Coronary artery (tissue), 2 donors: Measurements from ENCODE around the gene SLCO2B1.

Experiments used
- DNase-seq: peaks from one replicate; pipeline ENCODE4 v3.0.0-alpha.2; 2017; ENCODE audit warnings: low spot score
- H3K27ac ChIP-seq, 2 donors: fragments of 200-600 bp; sonication (generic); one replicate each; pipeline ENCODE4 v1.5.1; 2016 to 2019
- H3K4me3 ChIP-seq: fragments of 200-600 bp; sonication (generic); 2 replicates; pipeline ENCODE4 v1.5.1; 2016; ENCODE audit warnings: mild to moderate bottlenecking, moderate library complexity
- TF ChIP-seq, protein P1 (sequence below): fragments of 200-600 bp; sonication (generic); IDR thresholded peaks from one replicate; pipeline ENCODE4 v1.5.1; 2019; ENCODE audit warnings: antibody characterized with exemption

The SLCO2B1 gene

DNA sequence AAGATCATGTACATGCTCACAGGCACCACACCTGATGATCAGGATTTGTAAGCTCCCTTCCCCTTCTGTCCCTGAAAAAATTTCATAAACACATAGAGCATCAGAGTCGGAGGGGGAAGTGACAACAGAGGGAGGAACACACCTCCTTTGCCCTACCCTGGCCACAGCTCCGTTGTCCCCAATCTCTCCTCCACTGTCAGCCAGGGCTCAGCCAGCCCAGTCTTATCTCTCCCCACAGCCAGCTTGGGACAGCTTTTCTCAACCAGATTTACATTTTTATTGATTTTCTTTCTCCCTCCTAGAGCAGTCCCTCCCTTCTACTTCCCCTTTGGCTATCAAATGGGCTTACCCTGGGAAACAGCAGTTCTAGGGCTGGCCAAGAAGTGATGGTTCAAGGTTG, 57.5 kb downstream of the SLCO2B1 start:
- TF ChIP-seq, protein P1, sequence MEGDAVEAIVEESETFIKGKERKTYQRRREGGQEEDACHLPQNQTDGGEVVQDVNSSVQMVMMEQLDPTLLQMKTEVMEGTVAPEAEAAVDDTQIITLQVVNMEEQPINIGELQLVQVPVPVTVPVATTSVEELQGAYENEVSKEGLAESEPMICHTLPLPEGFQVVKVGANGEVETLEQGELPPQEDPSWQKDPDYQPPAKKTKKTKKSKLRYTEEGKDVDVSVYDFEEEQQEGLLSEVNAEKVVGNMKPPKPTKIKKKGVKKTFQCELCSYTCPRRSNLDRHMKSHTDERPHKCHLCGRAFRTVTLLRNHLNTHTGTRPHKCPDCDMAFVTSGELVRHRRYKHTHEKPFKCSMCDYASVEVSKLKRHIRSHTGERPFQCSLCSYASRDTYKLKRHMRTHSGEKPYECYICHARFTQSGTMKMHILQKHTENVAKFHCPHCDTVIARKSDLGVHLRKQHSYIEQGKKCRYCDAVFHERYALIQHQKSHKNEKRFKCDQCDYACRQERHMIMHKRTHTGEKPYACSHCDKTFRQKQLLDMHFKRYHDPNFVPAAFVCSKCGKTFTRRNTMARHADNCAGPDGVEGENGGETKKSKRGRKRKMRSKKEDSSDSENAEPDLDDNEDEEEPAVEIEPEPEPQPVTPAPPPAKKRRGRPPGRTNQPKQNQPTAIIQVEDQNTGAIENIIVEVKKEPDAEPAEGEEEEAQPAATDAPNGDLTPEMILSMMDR = no peak
- Histone ChIP-seq H3K27ac (no peak overlapping the region), H3K4me3 (no peak overlapping the region)
- no peak for DNase-seq

DNA sequence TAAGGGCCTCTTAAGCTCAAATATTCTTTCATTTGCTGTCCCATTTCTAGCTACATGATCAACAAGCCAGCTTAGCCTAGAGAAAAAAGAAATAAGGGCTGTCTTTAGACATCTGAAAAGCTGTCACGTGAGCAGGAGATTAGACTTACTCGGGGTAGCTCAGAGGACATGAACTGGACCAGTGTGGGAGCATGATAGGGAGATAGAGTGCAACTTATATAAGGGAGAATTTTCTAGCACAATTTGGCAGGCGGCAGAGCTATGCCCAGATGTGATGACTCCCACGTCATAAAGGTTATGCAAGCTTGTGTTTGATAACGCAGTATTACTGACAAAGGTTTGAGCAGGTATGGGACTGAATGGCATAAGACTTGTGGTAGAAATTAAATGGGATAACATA, 61.5 kb downstream of the SLCO2B1 start:
- TF ChIP-seq, protein P1 = no peak
- Histone ChIP-seq H3K4me3 (no peak overlapping the region), H3K27ac (no peak overlapping the region)
- no peak for DNase-seq

DNA sequence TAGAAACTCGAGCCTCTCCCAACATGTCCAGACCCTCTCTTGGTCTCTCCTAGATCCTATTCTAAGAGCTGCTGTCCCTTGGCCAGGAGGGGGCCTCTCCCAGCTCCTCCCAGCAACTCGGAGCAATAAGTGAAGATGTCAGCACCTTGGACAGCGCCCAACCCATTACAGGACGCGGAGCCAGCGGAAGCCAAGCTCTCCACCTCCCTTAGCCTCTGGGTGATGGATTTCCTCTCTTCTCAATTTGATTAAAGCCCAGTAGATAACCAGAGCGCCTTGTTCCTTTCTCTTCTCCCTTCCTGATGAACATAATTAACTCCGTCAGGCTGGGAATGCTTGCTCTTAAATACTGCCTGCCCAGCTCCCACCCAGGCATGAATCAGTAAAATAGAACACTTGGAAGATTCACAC, 63.5 kb downstream of the SLCO2B1 start:
- TF ChIP-seq, protein P1 = no peak
- H3K4me3 ChIP-seq = no peak overlapping the region
- DNase-seq = no peak
- H3K27ac ChIP-seq = no peak overlapping the region

DNA sequence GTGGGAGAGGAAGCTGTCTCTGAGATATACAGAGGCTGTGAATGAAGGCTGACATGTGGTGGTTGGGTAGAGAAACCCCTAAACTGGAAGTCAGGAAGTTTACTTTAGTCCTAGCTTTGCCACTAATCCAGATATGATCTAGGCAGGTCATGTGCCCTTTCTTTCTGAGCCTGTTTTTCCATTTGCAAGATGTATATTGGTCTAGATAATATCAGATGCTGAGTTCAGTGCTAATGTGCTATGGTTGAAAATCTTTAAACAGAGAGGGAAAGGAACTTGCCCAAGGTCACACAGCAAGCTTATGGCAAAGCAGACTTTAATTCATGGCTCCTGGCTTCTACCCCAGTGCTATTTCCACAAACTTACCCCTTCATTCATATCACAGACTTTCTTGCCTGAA, 63.9 kb downstream of the SLCO2B1 start:
- DNase-seq = no peak
- TF ChIP-seq, protein P1 = no peak
- no peak overlapping the region for H3K27ac ChIP-seq
- H3K4me3 ChIP-seq = no peak overlapping the region

DNA sequence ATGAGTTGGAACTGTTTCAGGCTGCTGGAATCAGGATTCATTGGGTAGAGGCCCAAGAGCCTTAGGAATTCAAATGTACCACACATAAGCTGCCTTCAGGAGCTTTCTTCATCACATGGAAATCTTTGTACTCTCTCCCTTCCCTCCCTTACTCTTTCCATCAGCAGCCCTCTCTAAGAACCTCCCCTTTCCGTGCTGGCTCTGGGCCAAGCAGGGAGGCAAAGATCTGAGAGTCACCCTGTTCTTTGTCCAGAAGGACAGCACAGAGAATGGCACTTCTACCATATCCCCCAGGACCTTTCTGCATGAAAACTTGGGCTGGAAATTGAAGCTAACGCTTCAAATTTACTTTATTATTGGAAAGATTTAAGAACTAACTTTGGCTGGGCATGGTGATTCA, 69.0 kb downstream of the SLCO2B1 start:
- no peak for DNase-seq
- TF ChIP-seq, protein P1 = no peak
- Histone ChIP-seq H3K4me3 (no peak overlapping the region), H3K27ac (no peak overlapping the region)

DNA sequence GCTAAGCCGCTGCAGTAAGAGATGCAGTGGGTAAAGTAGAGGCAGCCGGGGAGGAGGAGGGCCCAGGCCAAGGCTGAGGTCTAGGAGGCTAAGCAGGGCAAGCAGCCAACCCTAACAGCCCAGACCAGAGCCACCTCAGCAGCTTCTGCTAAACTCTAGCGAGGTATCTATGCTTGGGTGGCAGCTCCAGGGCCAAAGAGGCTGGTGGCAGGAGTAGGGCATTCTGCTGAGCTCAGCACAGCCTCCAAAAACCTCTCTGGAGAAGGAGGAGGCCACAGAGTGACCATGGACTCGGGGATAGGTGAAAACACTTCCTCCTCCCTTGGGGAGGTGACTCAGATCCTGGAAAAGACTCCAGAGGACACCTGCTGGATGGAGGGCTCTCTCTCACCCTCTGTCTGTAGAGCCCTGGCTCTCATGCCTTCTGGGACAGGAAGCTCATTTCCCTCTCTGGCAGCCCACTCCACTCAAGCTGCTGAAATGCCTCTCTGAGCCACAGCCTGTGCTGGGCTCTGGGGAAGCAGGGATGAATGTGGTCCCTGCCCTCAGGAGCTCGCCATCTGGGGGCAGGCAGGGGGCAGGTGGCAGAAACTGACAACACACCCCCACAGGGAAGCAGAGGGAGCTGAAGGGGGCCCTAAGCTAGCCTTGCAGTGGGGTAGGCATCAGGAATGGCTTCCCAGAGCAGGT, 73.2 kb downstream of the SLCO2B1 start:
- no peak overlapping the region for H3K4me3 ChIP-seq
- TF ChIP-seq, protein P1 = no peak
- no peak for DNase-seq
- H3K27ac ChIP-seq = no peak overlapping the region

DNA sequence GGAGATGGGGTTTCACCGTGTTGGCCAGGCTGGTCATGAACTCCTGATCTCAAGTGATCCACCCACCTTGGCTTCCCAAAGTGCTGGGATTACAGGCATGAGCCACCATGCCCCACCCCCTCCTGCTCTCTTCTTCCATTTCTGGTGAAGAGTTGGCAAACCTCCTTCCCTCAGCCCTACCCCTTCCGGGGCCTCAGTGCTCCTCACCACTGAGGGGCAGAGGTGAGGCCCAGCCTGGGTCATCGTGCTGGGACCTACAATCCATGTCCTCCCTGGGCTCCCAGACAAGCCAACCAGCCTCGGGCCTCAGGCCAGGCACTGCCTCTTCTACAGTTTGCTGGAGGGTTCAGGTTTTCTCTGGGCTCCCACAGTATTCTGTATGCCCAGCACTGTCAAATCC, 74.9 kb downstream of the SLCO2B1 start:
- TF ChIP-seq, protein P1 = no peak
- no peak for DNase-seq
- no peak overlapping the region for H3K4me3 ChIP-seq
- H3K27ac ChIP-seq = no peak overlapping the region
